Naive B cell (primary cell): ENCODE results near the gene CST11. TPM values are rescaled to one million over a fixed set of nuclear protein-coding genes. Genes with fewer than 3 reads are reported as not detected.
A peak's percentile ranks its signal among the peaks of the same experiment; 100 is the strongest.

Experiments
- ATAC-seq, 2 donors: fragments of 150-1000 bp; cut with Tn5 transposase; 2 replicates each; pipeline ENCODE4 v1.10.0; 2021; ENCODE audit warnings: low read depth in 2 of 2, mild to moderate bottlenecking in 2 of 2, moderate library complexity in 2 of 2
- DNase-seq: peaks from one replicate; pipeline ENCODE4 v3.0.0; 2022
- H3K27ac Mint-ChIP-seq, 6 donors: one replicate each; pipeline ENCODE4 v1.8.0; 2020 to 2022; ENCODE audit warnings: mild to moderate bottlenecking in 6 of 6, mixed read lengths in 6 of 6, moderate library complexity in 5 of 6, inconsistent platforms in 2 of 6
- H3K27me3 Mint-ChIP-seq, 3 donors: one replicate each; pipeline ENCODE4 v1.8.0; 2021 to 2022; ENCODE audit warnings: mixed read lengths in 3 of 3, mild to moderate bottlenecking in 1 of 3
- H3K36me3 Mint-ChIP-seq, 2 donors: one replicate each; pipeline ENCODE4 v1.8.0; 2020 to 2022; ENCODE audit warnings: mixed read lengths in 2 of 2, inconsistent platforms in 1 of 2, mild to moderate bottlenecking in 1 of 2
- H3K4me1 Mint-ChIP-seq, 3 donors: one replicate each; pipeline ENCODE4 v1.8.0; 2020 to 2022; ENCODE audit warnings: mixed read lengths in 3 of 3, inconsistent platforms in 1 of 3, mild to moderate bottlenecking in 1 of 3, moderate library complexity in 1 of 3
- H3K4me3 Mint-ChIP-seq, 8 donors: one replicate each; pipeline ENCODE4 v1.8.0; 2020 to 2022; ENCODE audit warnings: mild to moderate bottlenecking in 8 of 8, mixed read lengths in 8 of 8, moderate library complexity in 8 of 8, inconsistent platforms in 2 of 8
- H3K9me3 Mint-ChIP-seq, 7 donors: one replicate each; pipeline ENCODE4 v1.8.0; 2020 to 2022; ENCODE audit warnings: mixed read lengths in 7 of 7, mild to moderate bottlenecking in 5 of 7, inconsistent platforms in 2 of 7, moderate library complexity in 1 of 7
- polyA plus RNA-seq, 6 donors: library from polyadenylated mRNA; unstranded; fragments of 300-500 nt; fragmentation: Illumina TruSeq; gene quantifications; one replicate each; pipeline ENCODE4 v1.2.3, GENCODE V29; 2021; ENCODE audit warnings: low read depth in 6 of 6

The CST11 gene
- polyA plus RNA-seq, 6 donors from 2014 or later: not detected

- Mint-ChIP-seq H3K9me3 (no peaks in the 10 kb centered on the region), H3K4me3 (no peak overlapping the region), H3K27ac (no peak overlapping the region), H3K36me3 (no peaks in the 10 kb centered on the region), H3K27me3 (no peaks in the 10 kb centered on the region), H3K4me1 (no peaks in the 10 kb centered on the region)
- DNase-seq: no peak
- no peak for ATAC-seq
Measured at GRCh38 chr20:23433628-23434027, 19.0 kb downstream of the CST11 start.

- Mint-ChIP-seq H3K27ac (peak overlapping the region in 1 of 6 donors; percentile 57), H3K4me1 (peaks cover 6 to 10% (median 7%) of the 10 kb centered on the region in 3 donors), H3K4me3 (no peak overlapping the region), H3K27me3 (peaks cover 6 to 14% (median 12%) of the 10 kb centered on the region in 3 donors), H3K36me3 (no peaks in the 10 kb centered on the region), H3K9me3 (no peaks in the 10 kb centered on the region)
- no peak for DNase-seq
- ATAC-seq: no peak
Measured at GRCh38 chr20:23425129-23425528, 27.5 kb downstream of the CST11 start.

- peak; percentile 98 to 99 for ATAC-seq
- H3K4me1 Mint-ChIP-seq: peaks cover 12 to 16% (median 15%) of the 10 kb centered on the region in 3 donors
Measured at GRCh38 chr20:23420943-23421931, 31.4 kb downstream of the CST11 start, which contains the start of gene NAPB. Gene NAPB (minus strand): TSS chr20:23421488. CDS start chr20:23421402, 86 bp downstream.

GRCh38 chr20:23419995-23420901, 32.4 kb downstream of the CST11 start:
- Mint-ChIP-seq H3K36me3 (no peaks in the 10 kb centered on the region), H3K27me3 (peaks cover 6 to 13% (median 12%) of the 10 kb centered on the region in 3 donors), H3K27ac (peak overlapping the region; percentile 47 to 87 (median 75)), H3K9me3 (no peaks in the 10 kb centered on the region), H3K4me1 (peaks cover 12 to 18% (median 16%) of the 10 kb centered on the region in 3 donors), H3K4me3 (peak overlapping the region; percentile 86 to 93 (median 92))
- DNase-seq (peak; percentile 51), ATAC-seq (peak; percentile 22)

More at GRCh38 chr20:23420943-23421931, 31.4 kb downstream of the CST11 start, which contains the start of gene NAPB:
- no peaks in the 10 kb centered on the region for H3K36me3 Mint-ChIP-seq
- peaks cover 6 to 14% (median 12%) of the 10 kb centered on the region in 3 donors for H3K27me3 Mint-ChIP-seq
- H3K9me3 Mint-ChIP-seq: no peaks in the 10 kb centered on the region
- peak within 1 kb of the TSS; percentile 71 to 96 (median 81) for H3K27ac Mint-ChIP-seq
- H3K4me3 Mint-ChIP-seq: peak within 1 kb of the TSS; percentile 86 to 93 (median 92)
- DNase-seq: peak; percentile 91

GRCh38 chr20:23419657-23419994, 33.0 kb downstream of the CST11 start:
- H3K4me3 Mint-ChIP-seq: peak overlapping the region; percentile 86 to 93 (median 90)
- ATAC-seq (no peak), DNase-seq (no peak)
- H3K27me3 Mint-ChIP-seq: peaks cover 4 to 7% (median 7%) of the 10 kb centered on the region in 3 donors
- no peaks in the 10 kb centered on the region for H3K9me3 Mint-ChIP-seq
- H3K4me1 Mint-ChIP-seq: peaks cover 12 to 18% (median 16%) of the 10 kb centered on the region in 3 donors
- H3K27ac Mint-ChIP-seq: peak overlapping the region; percentile 20 to 87 (median 46)
- H3K36me3 Mint-ChIP-seq: no peaks in the 10 kb centered on the region

GRCh38 chr20:23417861-23418260, 34.8 kb downstream of the CST11 start:
- ATAC-seq (no peak), DNase-seq (no peak)
- Mint-ChIP-seq H3K27ac (no peak overlapping the region), H3K4me1 (peaks cover 12 to 21% (median 16%) of the 10 kb centered on the region in 3 donors), H3K27me3 (no peaks in the 10 kb centered on the region), H3K4me3 (no peak overlapping the region), H3K9me3 (no peaks in the 10 kb centered on the region), H3K36me3 (no peaks in the 10 kb centered on the region)

GRCh38 chr20:23415959-23416583, 36.6 kb downstream of the CST11 start:
- Mint-ChIP-seq H3K9me3 (no peaks in the 10 kb centered on the region), H3K27me3 (no peaks in the 10 kb centered on the region), H3K36me3 (no peaks in the 10 kb centered on the region), H3K4me1 (peaks cover 6 to 14% (median 7%) of the 10 kb centered on the region in 3 donors), H3K4me3 (no peak overlapping the region), H3K27ac (no peak overlapping the region)
- no peak for ATAC-seq
- no peak for DNase-seq

GRCh38 chr20:23415555-23415954, 37.1 kb downstream of the CST11 start:
- peak overlapping the region in 2 of 6 donors; percentile 16 to 26 for H3K27ac Mint-ChIP-seq
- no peaks in the 10 kb centered on the region for H3K9me3 Mint-ChIP-seq
- H3K36me3 Mint-ChIP-seq: no peaks in the 10 kb centered on the region
- H3K4me1 Mint-ChIP-seq: peaks cover 6 to 14% (median 7%) of the 10 kb centered on the region in 3 donors
- no peak for DNase-seq
- H3K4me3 Mint-ChIP-seq: no peak overlapping the region
- no peaks in the 10 kb centered on the region for H3K27me3 Mint-ChIP-seq
- ATAC-seq: no peak

GRCh38 chr20:23414526-23415188, 38.0 kb downstream of the CST11 start:
- no peak for ATAC-seq
- H3K9me3 Mint-ChIP-seq: no peaks in the 10 kb centered on the region
- H3K27ac Mint-ChIP-seq: no peak overlapping the region
- DNase-seq: no peak
- H3K27me3 Mint-ChIP-seq: no peaks in the 10 kb centered on the region
- no peaks in the 10 kb centered on the region for H3K36me3 Mint-ChIP-seq
- H3K4me3 Mint-ChIP-seq: no peak overlapping the region
- peaks cover 1 to 9% (median 2%) of the 10 kb centered on the region in 3 donors for H3K4me1 Mint-ChIP-seq

- no peak for ATAC-seq
- no peak for DNase-seq
Measured at GRCh38 chr20:23413862-23414422, 38.7 kb downstream of the CST11 start.

GRCh38 chr20:23412026-23412425, 40.6 kb downstream of the CST11 start:
- H3K4me3 Mint-ChIP-seq: no peak overlapping the region
- peaks cover 13 to 23% (median 16%) of the 10 kb centered on the region in 3 donors for H3K4me1 Mint-ChIP-seq
- no peaks in the 10 kb centered on the region for H3K27me3 Mint-ChIP-seq
- DNase-seq (no peak), ATAC-seq (no peak)
- H3K27ac Mint-ChIP-seq: no peak overlapping the region
- H3K9me3 Mint-ChIP-seq: no peaks in the 10 kb centered on the region
- H3K36me3 Mint-ChIP-seq: no peaks in the 10 kb centered on the region

More at GRCh38 chr20:23413862-23414422, 38.7 kb downstream of the CST11 start:
- Mint-ChIP-seq H3K9me3 (no peaks in the 10 kb centered on the region), H3K36me3 (no peaks in the 10 kb centered on the region), H3K4me3 (no peak overlapping the region), H3K27me3 (no peaks in the 10 kb centered on the region), H3K4me1 (peaks cover 0 to 5% (median 0%) of the 10 kb centered on the region in 3 donors), H3K27ac (no peak overlapping the region)
